Measurements from ENCODE around the gene QRFP. TPM values are rescaled to one million over a fixed set of nuclear protein-coding genes. Genes with fewer than 3 reads are reported as not detected.

The QRFP gene
- total and polyA plus RNA-seq, 12 donors, result not detected

DNA sequence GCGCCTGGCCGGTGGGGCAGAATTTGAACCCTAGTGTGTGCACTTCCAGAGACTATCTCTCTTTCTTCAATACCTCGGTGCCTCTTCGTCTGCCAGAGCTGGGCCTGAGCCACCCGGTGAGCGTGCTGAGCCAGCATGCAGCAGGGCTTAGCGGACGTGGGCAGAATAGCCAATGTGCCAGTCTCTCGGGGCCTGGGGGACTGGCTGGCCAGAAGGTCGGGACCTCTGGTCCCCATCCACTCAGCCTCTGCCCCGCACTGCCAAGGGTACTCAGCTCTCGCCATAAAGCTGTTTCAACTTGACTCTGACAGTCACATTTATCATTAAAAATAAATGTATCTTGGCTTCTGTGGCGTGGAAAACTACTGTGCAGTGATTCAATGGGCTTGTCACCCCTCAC lies 46.6 kb upstream of the QRFP start:
- Histone ChIP-seq H3K36me3 (replicated peaks in 1 of 2) (no peaks in the 10 kb centered on the region), H3K4me1 (replicated peaks in 1 of 2) (peaks cover 8 to 13% of the 10 kb centered on the region in 2 donors), H3K4me3 (no peak overlapping the region), H3K9me3 (replicated peaks in 1 of 3) (no peaks in the 10 kb centered on the region), H3K27me3 (peaks cover 27% of the 10 kb centered on the region), H3K27ac (no peak overlapping the region)
- 41 to 71% (median 54%) methylated on average over 7 to 13 of the region's 13 CpGs for WGBS, 4 donors
- no peak for DNase-seq
- intact Hi-C loops (cut with DNase I), result loop anchor here (5.0 kb wide), 2 partner anchors 76 to 246 kb away; no protein-coding TSS in a partner anchor
- TF ChIP-seq POLR2A (IDR thresholded peaks at IDR 0.05), result no peak
- TF ChIP-seq, protein P1, sequence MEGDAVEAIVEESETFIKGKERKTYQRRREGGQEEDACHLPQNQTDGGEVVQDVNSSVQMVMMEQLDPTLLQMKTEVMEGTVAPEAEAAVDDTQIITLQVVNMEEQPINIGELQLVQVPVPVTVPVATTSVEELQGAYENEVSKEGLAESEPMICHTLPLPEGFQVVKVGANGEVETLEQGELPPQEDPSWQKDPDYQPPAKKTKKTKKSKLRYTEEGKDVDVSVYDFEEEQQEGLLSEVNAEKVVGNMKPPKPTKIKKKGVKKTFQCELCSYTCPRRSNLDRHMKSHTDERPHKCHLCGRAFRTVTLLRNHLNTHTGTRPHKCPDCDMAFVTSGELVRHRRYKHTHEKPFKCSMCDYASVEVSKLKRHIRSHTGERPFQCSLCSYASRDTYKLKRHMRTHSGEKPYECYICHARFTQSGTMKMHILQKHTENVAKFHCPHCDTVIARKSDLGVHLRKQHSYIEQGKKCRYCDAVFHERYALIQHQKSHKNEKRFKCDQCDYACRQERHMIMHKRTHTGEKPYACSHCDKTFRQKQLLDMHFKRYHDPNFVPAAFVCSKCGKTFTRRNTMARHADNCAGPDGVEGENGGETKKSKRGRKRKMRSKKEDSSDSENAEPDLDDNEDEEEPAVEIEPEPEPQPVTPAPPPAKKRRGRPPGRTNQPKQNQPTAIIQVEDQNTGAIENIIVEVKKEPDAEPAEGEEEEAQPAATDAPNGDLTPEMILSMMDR (IDR thresholded peaks at IDR 0.05), result no peak

DNA sequence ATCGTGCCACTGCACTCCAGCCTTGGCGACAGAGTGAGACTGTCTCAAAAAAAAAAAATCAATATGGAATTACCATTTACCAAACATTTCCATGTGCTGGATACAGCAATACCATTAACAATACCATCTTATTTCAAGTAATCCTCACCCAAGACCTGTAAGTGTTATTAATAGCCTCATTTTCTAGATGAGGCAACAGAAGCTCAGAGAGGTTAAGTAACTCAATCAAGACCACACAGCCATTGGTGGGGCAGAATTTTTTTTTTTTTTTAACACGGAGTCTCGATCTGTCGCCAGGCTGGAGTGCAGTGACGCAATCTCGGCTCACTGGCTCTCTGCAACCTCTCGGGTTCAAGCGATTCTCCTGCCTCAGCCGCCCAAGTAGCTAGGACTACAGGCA lies 46.1 kb upstream of the QRFP start:
- TF ChIP-seq, protein P1 (IDR thresholded peaks at IDR 0.05), result no peak
- no peak for TF ChIP-seq POLR2A (IDR thresholded peaks at IDR 0.05)
- Histone ChIP-seq H3K27me3 (peaks cover 33% of the 10 kb centered on the region), H3K4me3 (no peak overlapping the region), H3K36me3 (replicated peaks in 1 of 2) (no peaks in the 10 kb centered on the region), H3K4me1 (replicated peaks in 1 of 2) (peaks cover 12 to 16% of the 10 kb centered on the region in 2 donors), H3K9me3 (replicated peaks in 1 of 3) (no peaks in the 10 kb centered on the region), H3K27ac (no peak overlapping the region)
- 72 to 79% (median 75%) methylated on average over 10 of the region's 10 CpGs for WGBS, 4 donors
- intact Hi-C loops (cut with DNase I), result loop anchor here (5.0 kb wide), 2 partner anchors 75 to 245 kb away; no protein-coding TSS in a partner anchor
- DNase-seq, result no peak

DNA sequence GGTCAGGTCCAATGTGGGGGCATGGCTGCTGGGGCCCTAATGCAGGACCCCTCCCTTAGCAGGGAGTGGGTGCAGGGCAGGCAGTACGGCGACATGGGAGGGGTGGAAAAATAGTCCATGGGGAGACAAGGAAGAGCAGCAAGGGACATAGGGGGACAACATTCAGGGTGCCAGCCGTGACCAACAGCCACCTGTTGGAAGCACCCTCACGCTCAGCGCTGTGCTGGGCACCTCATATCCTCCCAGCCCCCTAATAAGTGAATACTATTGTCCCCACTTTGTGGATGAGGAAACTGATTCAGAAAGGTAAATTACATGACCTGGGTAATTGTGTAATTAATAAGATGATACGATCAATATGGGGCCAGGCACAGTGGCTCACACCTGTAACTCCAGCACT lies 45.5 kb upstream of the QRFP start:
- intact Hi-C loops (cut with DNase I), result loop anchor here (5.0 kb wide), 2 partner anchors 75 to 245 kb away; no protein-coding TSS in a partner anchor
- TF ChIP-seq POLR2A (IDR thresholded peaks at IDR 0.05), result no peak
- TF ChIP-seq, protein P1 (IDR thresholded peaks at IDR 0.05), result no peak
- whole genome bisulfite sequencing, 4 donors, result 68 to 77% (median 72%) methylated on average over 6 of the region's 6 CpGs
- no peak overlapping the region for H3K27ac ChIP-seq
- no peak overlapping the region for H3K4me3 ChIP-seq
- DNase-seq, result no peak
- no peaks in the 10 kb centered on the region for H3K36me3 ChIP-seq (replicated peaks in 1 of 2)
- no peaks in the 10 kb centered on the region for H3K9me3 ChIP-seq (replicated peaks in 1 of 3)
- H3K27me3 ChIP-seq, result peaks cover 39% of the 10 kb centered on the region
- H3K4me1 ChIP-seq (replicated peaks in 1 of 2), result peaks cover 12 to 17% of the 10 kb centered on the region in 2 donors

DNA sequence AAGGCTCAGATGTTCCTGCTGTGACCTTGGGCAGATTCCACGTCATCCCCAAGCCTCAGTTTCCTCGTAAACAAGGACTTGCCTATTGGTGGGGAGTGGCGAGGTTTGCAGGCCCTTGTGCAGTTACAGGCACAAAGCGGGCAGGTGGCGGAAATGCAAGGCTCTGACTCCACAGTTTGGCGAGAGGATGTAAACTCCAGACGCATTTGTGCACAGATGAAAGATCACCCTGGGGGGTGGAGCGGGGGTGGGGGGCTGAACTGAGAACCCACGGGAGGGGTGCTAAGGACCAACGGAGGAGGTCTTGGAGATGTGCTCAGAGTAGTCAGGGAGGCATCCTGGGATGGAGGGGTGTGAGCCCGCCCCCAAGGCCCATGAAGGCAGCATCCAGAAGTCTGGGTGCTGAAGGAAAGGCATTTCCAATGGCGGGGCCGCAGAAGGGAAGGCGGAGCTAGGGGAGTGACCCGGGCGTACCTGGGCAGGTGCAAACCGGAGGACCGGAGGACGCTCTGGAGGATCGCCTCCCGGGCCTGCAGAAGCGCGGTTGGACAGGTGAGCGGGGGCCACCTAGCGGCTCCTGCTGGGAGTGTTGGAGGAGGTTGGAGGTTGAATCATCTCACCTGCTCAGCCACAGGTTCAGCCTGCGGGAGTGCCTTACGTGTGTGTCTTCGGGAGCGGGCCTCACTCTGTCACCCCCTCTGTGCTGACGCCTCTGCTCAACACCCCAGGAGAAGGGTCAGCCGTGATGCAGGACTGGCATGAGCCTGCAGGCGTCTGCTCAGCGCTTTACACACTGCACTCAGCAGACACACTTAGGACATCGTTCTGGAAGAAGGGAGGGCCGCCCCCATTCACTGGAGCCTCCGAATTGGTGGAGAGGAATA lies 44.3 kb upstream of the QRFP start:
- intact Hi-C loops (cut with DNase I), result loop anchor here (5.0 kb wide), 2 partner anchors 74 to 244 kb away; no protein-coding TSS in a partner anchor
- Histone ChIP-seq H3K36me3 (replicated peaks in 1 of 2) (no peaks in the 10 kb centered on the region), H3K9me3 (replicated peaks in 1 of 3) (no peaks in the 10 kb centered on the region), H3K27ac (no peak overlapping the region), H3K27me3 (peaks cover 39% of the 10 kb centered on the region), H3K4me1 (replicated peaks in 1 of 2) (peaks cover 20 to 27% of the 10 kb centered on the region in 2 donors), H3K4me3 (no peak overlapping the region)
- 6 to 14% (median 8%) methylated on average over 15 to 36 of the region's 36 CpGs for WGBS, 4 donors
- TF ChIP-seq, protein P1 (IDR thresholded peaks at IDR 0.05), result peak; percentile 66 to 88 (median 82)
- TF ChIP-seq POLR2A (IDR thresholded peaks at IDR 0.05), result no peak
- DNase-seq, result peak; percentile 52 to 83 (median 76)
